GM12878 (cell line): ENCODE data around the gene ZNF624. TPM values are rescaled to one million over a fixed set of nuclear protein-coding genes. Genes with fewer than 3 reads are reported as not detected.

Experiments
- BACH1 ChIP-seq: fragments of 450-650 bp; IDR thresholded peaks from 2 replicates; pipeline ENCODE4 v1.6.1; 2017; ENCODE audit warnings: mild to moderate bottlenecking, borderline replicate concordance
- STAT3 ChIP-seq: IDR thresholded peaks from 2 replicates; pipeline ENCODE4 v1.6.1; 2011; ENCODE audit warnings: low read depth, low read length, improper control_type of control experiment
- TCF12 ChIP-seq: IDR thresholded peaks from 2 replicates; pipeline ENCODE4 v1.6.1; 2011; ENCODE audit warnings: low read depth, mild to moderate bottlenecking, low read length
- ZBTB40 ChIP-seq: fragments of 450-650 bp; IDR thresholded peaks from 2 replicates; pipeline ENCODE4 v1.6.1; 2016; ENCODE audit warnings: mild to moderate bottlenecking, moderate library complexity, borderline replicate concordance
- polyA plus RNA-seq, 11 experiments: library from polyadenylated mRNA; depleted of rRNA in 4 of 11; unstranded in 6 of 11; stranded (reverse) in 5 of 11; fragments of >200 nt; fragmentation: Nextera tagmentation in 4 of 11; fragmentation: Illumina TruSeq in 1 of 11; extraction: Ambion mirVana in 4 of 11; extraction: Trizol in 1 of 11; gene quantifications; 1 replicate in 1 of 11; 2 replicates in 10 of 11; pipeline versions ENCODE4 v1.2.1 to v1.2.3, GENCODE V29; 2011 to 2016; ENCODE audit warnings: inconsistent platforms in 2 of 11, missing spikeins in 2 of 11, low read depth in 1 of 11
- total RNA-seq, 4 experiments: library from RNA; depleted of rRNA in 3 of 4; stranded (reverse); fragments of >200 nt in 3 of 4; fragmentation: Illumina TruSeq in 1 of 4; extraction: Trizol in 1 of 4; gene quantifications; 2 replicates each; pipeline versions ENCODE4 v1.2.1 to v1.2.3, GENCODE V29; 2013 to 2021
- TF ChIP-seq, protein P1 (sequence below): fragments of 450-650 bp; IDR thresholded peaks from 2 replicates; pipeline ENCODE4 v1.6.1; 2017; ENCODE audit warnings: mild to moderate bottlenecking, moderate library complexity

The ZNF624 gene
- total and polyA plus RNA-seq, 10 of the 15 experiments (the other 5 are each of a cell fraction or from before 2014, with no cell fraction given), result 0.50 to 3.5 (median 2.1) TPM

DNA sequence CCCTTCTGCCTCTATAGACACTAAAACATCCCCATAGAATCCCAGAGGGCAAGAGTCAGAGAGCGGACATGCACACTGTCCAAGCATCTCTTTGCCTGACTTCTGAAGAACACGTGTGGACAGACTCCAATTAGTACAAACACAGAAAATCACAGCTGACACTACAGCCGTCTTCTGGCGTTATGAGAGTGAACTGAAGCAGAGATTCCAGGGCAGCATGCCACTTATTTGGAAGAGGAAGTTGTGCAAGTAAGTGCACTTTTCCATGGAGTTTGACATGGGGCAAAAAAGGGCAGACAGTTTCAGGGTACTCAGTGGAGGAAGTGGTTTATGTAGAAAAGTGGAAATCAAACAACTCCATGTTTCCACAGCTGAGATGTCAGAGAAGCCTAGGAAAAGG lies 67.9 kb downstream of the ZNF624 start (continued):
- TF ChIP-seq, protein P1, sequence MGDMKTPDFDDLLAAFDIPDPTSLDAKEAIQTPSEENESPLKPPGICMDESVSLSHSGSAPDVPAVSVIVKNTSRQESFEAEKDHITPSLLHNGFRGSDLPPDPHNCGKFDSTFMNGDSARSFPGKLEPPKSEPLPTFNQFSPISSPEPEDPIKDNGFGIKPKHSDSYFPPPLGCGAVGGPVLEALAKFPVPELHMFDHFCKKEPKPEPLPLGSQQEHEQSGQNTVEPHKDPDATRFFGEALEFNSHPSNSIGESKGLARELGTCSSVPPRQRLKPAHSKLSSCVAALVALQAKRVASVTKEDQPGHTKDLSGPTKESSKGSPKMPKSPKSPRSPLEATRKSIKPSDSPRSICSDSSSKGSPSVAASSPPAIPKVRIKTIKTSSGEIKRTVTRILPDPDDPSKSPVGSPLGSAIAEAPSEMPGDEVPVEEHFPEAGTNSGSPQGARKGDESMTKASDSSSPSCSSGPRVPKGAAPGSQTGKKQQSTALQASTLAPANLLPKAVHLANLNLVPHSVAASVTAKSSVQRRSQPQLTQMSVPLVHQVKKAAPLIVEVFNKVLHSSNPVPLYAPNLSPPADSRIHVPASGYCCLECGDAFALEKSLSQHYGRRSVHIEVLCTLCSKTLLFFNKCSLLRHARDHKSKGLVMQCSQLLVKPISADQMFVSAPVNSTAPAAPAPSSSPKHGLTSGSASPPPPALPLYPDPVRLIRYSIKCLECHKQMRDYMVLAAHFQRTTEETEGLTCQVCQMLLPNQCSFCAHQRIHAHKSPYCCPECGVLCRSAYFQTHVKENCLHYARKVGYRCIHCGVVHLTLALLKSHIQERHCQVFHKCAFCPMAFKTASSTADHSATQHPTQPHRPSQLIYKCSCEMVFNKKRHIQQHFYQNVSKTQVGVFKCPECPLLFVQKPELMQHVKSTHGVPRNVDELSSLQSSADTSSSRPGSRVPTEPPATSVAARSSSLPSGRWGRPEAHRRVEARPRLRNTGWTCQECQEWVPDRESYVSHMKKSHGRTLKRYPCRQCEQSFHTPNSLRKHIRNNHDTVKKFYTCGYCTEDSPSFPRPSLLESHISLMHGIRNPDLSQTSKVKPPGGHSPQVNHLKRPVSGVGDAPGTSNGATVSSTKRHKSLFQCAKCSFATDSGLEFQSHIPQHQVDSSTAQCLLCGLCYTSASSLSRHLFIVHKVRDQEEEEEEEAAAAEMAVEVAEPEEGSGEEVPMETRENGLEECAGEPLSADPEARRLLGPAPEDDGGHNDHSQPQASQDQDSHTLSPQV, result no peak
- no peak for TF ChIP-seq ZBTB40
- TF ChIP-seq BACH1, result no peak
- TF ChIP-seq STAT3, result no peak
- no peak for TF ChIP-seq TCF12
